Measurements from ENCODE around the gene BOLA1.

The BOLA1 gene

GRCh38 chr1:149949911-149950310 lies 50.5 kb downstream of the BOLA1 start:
- no peak overlapping the region for H3K4me3 ChIP-seq (ENCODE audit: low read length)
- no peak for DNase-seq (ENCODE audit: low read depth)
- no peak for TF ChIP-seq CTCF (conservative IDR thresholded peaks at IDR 0.05; ENCODE audit: low read depth, low read length)
